Skeletal muscle satellite cell (primary cell): ENCODE results near the gene CASP7. TPM values are rescaled to one million over a fixed set of nuclear protein-coding genes. Genes with fewer than 3 reads are reported as not detected.

Source experiments
- H3K27me3 ChIP-seq: 2 replicates; pipeline ENCODE4 v1.7.0; 2013; ENCODE audit warnings: low read length; ENCODE audit not compliant: control insufficient read depth, insufficient read depth
- H3K36me3 ChIP-seq: 2 replicates; pipeline ENCODE4 v1.7.0; 2013; ENCODE audit warnings: mild to moderate bottlenecking, control low read depth, low read length; ENCODE audit not compliant: insufficient read depth
- H3K4me1 ChIP-seq: 2 replicates; pipeline ENCODE4 v1.7.0; 2013; ENCODE audit warnings: low read length; ENCODE audit not compliant: control insufficient read depth, insufficient read depth
- H3K4me2 ChIP-seq: 2 replicates; pipeline ENCODE4 v1.7.0; 2013; ENCODE audit warnings: mild to moderate bottlenecking, low read length
- H3K4me3 ChIP-seq: 2 replicates; pipeline ENCODE4 v1.7.0; 2013; ENCODE audit warnings: low read length
- H3K9ac ChIP-seq: 2 replicates; pipeline ENCODE4 v1.7.0; 2013; ENCODE audit warnings: mild to moderate bottlenecking, low read depth, low read length, moderate library complexity
- H3K9me3 ChIP-seq: replicated peaks from 2 replicates; pipeline ENCODE4 v1.7.0; 2013; ENCODE audit warnings: mild to moderate bottlenecking, control low read depth, low read length
- total RNA-seq: library from RNA; depleted of rRNA; stranded (reverse); fragments of >200 nt; gene quantifications from 2 replicates; pipeline ENCODE4 v1.2.3, GENCODE V29; 2012; rRNA removed

The CASP7 gene
- total RNA-seq = 22.1 and 27.5 TPM in 2 replicates

- H3K4me1 ChIP-seq = peaks cover 12% of the 10 kb centered on the region
Observed at GRCh38 chr10:113679463-113680189, at the start of gene CASP7. TSS of gene CASP7 (plus strand) at chr10:113679912. CDS start at chr10:113697494, 17,582 bp downstream.

GRCh38 chr10:113630929-113631533, 48.7 kb upstream of the CASP7 start:
- no peak overlapping the region for H3K4me3 ChIP-seq
- H3K36me3 ChIP-seq = no peaks in the 10 kb centered on the region
- H3K9ac ChIP-seq = no peak overlapping the region
- H3K27me3 ChIP-seq = no peaks in the 10 kb centered on the region
- no peaks in the 10 kb centered on the region for H3K9me3 ChIP-seq
- no peaks in the 10 kb centered on the region for H3K4me1 ChIP-seq
- H3K4me2 ChIP-seq = no peak overlapping the region

More at GRCh38 chr10:113679463-113680189, at the start of gene CASP7:
- H3K27me3 ChIP-seq = no peaks in the 10 kb centered on the region
- H3K9ac ChIP-seq = peak within 1 kb of the TSS; percentile 96
- peak within 1 kb of the TSS; percentile 97 for H3K4me2 ChIP-seq
- H3K9me3 ChIP-seq = no peaks in the 10 kb centered on the region
- H3K36me3 ChIP-seq = no peaks in the 10 kb centered on the region
- H3K4me3 ChIP-seq = peak within 1 kb of the TSS; percentile 99

DNA sequence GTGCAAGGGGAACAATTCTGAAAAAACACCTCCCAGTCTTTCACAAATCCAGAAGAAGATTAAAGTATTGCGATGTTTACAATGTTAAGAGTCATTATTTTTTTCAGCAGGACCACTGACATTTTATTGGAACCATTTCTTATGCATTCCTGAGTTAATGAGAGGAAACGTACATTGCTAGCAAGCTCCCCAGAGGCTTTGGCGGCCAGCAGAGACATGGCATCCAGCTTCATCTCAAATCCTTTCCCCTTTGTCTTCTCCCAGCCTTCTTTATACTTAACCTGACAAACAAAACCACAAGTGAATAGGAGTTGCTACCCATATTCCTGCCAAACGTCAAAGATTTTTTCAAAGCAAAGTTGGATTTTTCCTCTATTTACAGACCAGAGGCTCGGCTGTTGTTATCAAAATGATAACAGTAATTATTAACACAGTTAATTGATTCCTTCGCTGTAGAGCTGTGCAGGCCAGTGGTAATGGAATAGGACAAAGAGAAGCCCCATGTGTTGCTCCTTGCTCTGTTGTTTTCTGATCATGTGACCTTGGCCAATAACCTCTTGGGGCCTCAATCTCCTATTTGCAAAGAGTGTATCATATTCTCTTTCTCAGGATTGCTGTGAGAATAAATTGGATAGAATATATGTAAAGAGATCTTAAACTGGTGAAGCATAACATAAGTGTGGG, 47.9 kb upstream of the CASP7 start:
- Histone ChIP-seq H3K27me3 (no peaks in the 10 kb centered on the region), H3K36me3 (no peaks in the 10 kb centered on the region), H3K4me1 (no peaks in the 10 kb centered on the region), H3K9ac (no peak overlapping the region), H3K4me3 (no peak overlapping the region), H3K9me3 (no peaks in the 10 kb centered on the region), H3K4me2 (no peak overlapping the region)

- H3K9ac ChIP-seq = no peak overlapping the region
- no peak overlapping the region for H3K4me3 ChIP-seq
- H3K4me1 ChIP-seq = no peaks in the 10 kb centered on the region
- no peak overlapping the region for H3K4me2 ChIP-seq
- H3K36me3 ChIP-seq = no peaks in the 10 kb centered on the region
- H3K9me3 ChIP-seq = no peaks in the 10 kb centered on the region
- H3K27me3 ChIP-seq = no peaks in the 10 kb centered on the region
Observed at GRCh38 chr10:113639966-113640365, 39.7 kb upstream of the CASP7 start.

DNA sequence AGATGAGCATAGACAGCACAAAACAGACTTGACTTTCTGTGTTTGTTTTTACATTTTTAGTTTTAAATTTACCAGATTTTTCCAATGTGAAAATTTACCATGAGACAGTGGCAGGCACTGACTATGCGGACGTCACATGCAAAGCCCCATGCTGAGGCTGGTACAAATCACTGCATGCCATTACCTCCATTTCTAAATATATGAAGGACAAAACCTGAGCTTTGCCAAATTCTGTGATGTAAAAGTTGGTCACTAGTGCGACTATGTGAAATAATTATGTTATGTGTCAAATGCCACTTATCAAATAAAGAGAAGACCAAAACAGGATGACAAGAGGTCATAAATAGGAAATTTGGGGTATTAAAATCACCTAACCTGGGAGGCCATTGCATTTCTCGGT, 38.0 kb upstream of the CASP7 start:
- Histone ChIP-seq H3K36me3 (no peaks in the 10 kb centered on the region), H3K27me3 (no peaks in the 10 kb centered on the region), H3K9ac (no peak overlapping the region), H3K4me3 (no peak overlapping the region), H3K4me1 (no peaks in the 10 kb centered on the region), H3K4me2 (no peak overlapping the region), H3K9me3 (no peaks in the 10 kb centered on the region)

- no peaks in the 10 kb centered on the region for H3K9me3 ChIP-seq
- H3K4me3 ChIP-seq = no peak overlapping the region
Observed at GRCh38 chr10:113643183-113643582, 36.5 kb upstream of the CASP7 start.

GRCh38 chr10:113644185-113645120, 35.3 kb upstream of the CASP7 start:
- Histone ChIP-seq H3K4me3 (no peak overlapping the region), H3K9me3 (no peaks in the 10 kb centered on the region), H3K4me1 (no peaks in the 10 kb centered on the region), H3K4me2 (no peak overlapping the region), H3K9ac (no peak overlapping the region), H3K36me3 (no peaks in the 10 kb centered on the region), H3K27me3 (no peaks in the 10 kb centered on the region)

More at GRCh38 chr10:113643183-113643582, 36.5 kb upstream of the CASP7 start:
- no peak overlapping the region for H3K9ac ChIP-seq
- H3K27me3 ChIP-seq = no peaks in the 10 kb centered on the region
- no peaks in the 10 kb centered on the region for H3K4me1 ChIP-seq
- H3K4me2 ChIP-seq = no peak overlapping the region
- H3K36me3 ChIP-seq = no peaks in the 10 kb centered on the region

DNA sequence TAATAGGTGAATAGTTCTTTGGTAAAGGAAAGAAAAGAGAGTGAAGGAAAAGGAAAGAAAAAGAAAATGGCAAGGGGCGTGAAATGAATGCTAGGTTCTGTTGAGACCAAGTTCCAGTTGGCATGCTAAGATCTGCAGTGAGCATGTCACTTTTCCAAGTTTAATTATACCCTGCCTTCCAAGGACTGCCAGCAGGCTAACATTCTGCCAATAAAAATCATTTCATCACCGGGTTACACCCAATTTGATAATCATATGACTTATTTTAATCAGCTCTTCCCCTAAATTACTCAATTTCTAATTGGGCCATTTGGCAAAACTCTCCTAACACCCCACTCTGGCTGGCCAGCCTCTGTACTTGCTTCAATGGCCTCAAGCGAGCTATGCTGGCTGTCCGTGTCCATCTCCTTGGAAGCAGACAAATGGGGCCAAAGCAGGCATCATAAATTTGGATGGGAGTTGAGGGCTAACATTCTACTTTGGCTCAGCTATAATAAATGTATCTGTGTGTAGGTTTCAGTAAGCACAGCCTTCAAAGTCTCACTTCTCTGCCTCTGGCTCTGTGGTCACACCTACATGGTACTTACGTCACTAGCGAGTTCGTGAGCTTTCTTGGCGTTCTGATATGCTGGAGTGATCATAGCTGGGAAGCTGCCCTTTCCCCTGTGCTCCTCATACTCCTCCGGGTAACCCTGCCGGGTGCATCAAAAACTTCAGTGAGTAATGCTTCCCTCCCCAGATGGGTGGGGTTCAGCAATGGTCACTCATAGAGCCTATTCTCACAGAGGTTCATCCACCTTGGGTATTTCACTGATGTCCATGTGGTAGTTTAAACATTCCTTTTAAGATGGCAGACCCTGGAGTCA, 33.1 kb upstream of the CASP7 start:
- Histone ChIP-seq H3K9me3 (no peaks in the 10 kb centered on the region), H3K27me3 (no peaks in the 10 kb centered on the region), H3K4me3 (no peak overlapping the region)

GRCh38 chr10:113647812-113648211, 31.9 kb upstream of the CASP7 start:
- Histone ChIP-seq H3K9me3 (no peaks in the 10 kb centered on the region), H3K36me3 (no peaks in the 10 kb centered on the region), H3K9ac (no peak overlapping the region), H3K4me2 (no peak overlapping the region), H3K4me1 (no peaks in the 10 kb centered on the region), H3K4me3 (no peak overlapping the region), H3K27me3 (peaks cover 2% of the 10 kb centered on the region)

More for the DNA sequence above, 33.1 kb upstream of the CASP7 start:
- H3K4me1 ChIP-seq = no peaks in the 10 kb centered on the region
- no peak overlapping the region for H3K4me2 ChIP-seq
- no peaks in the 10 kb centered on the region for H3K36me3 ChIP-seq
- no peak overlapping the region for H3K9ac ChIP-seq

GRCh38 chr10:113648478-113648877, 31.2 kb upstream of the CASP7 start:
- Histone ChIP-seq H3K9me3 (no peaks in the 10 kb centered on the region), H3K36me3 (no peaks in the 10 kb centered on the region), H3K4me1 (no peaks in the 10 kb centered on the region), H3K4me2 (no peak overlapping the region), H3K9ac (no peak overlapping the region), H3K4me3 (no peak overlapping the region), H3K27me3 (peaks cover 3% of the 10 kb centered on the region)
